Measurements from ENCODE around the gene CADM1. TPM values are rescaled to one million over a fixed set of nuclear protein-coding genes. Genes with fewer than 3 reads are reported as not detected.

CADM1 gene
- total and polyA plus RNA-seq, 8 donors, result 6.3 to 38.8 (median 24.5) TPM

DNA sequence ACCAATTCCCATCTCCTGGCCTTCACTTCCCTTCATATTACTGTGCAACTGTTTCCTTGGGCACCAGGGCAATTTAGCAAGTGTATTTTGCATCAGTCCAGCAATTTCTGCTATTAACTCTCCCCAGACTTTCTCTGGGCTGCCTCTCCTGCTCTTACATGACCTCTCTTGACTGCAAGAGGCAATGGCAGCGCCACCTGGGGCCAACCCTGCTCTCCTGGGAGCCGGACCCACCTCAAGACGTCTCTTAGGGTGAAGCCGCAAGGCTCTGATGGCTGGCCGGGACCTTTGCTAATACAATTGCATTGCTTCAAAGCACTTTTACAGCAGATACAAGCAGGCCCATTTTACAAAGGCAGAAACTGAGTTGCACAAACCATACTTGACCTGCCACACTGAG, 360.2 kb downstream of the CADM1 start:
- no peak for DNase-seq
- TF ChIP-seq, protein P1, sequence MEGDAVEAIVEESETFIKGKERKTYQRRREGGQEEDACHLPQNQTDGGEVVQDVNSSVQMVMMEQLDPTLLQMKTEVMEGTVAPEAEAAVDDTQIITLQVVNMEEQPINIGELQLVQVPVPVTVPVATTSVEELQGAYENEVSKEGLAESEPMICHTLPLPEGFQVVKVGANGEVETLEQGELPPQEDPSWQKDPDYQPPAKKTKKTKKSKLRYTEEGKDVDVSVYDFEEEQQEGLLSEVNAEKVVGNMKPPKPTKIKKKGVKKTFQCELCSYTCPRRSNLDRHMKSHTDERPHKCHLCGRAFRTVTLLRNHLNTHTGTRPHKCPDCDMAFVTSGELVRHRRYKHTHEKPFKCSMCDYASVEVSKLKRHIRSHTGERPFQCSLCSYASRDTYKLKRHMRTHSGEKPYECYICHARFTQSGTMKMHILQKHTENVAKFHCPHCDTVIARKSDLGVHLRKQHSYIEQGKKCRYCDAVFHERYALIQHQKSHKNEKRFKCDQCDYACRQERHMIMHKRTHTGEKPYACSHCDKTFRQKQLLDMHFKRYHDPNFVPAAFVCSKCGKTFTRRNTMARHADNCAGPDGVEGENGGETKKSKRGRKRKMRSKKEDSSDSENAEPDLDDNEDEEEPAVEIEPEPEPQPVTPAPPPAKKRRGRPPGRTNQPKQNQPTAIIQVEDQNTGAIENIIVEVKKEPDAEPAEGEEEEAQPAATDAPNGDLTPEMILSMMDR (IDR thresholded peaks at IDR 0.05), result no peak

DNA sequence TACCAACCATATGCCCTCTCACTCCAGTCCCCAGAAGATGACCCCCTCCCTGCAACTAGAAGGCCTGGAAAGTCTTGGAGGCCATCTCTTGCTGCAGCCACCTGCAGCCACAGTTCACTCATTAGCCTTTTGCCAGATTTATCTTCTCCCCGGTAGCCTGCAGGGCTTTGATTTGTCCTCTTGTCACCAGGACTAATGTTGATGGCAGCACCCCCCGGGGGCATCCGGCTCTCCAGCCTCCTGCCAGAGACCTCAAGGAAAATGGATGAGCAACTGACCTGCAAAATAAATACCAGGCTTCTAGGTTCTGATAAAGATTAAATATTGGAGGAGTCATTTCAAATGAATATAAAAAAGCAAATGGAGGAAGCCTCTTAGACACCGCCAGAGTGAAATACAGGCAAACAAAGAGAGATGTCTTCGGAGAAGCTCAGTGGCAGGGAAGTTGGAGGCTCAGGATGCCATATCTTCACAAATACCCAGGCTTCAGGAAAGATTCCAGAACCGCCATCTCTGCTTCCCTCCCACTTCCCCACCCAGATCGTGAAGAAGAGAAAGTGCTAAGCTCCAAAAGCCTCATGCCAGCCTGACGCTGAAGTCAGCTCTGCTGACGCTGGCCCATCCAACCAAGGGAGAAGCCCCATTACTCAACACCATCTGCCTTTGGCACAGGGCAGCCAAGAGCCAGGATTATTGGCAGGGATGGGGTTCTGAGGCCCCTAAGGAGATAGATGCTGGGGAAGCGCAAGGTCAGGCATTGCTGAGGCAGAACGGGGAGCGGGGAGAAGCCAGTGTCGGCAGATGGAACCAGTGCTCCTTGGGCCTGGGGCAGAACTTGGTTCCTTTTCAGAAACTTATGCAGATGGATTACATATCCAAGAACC, 362.7 kb downstream of the CADM1 start:
- Histone ChIP-seq H3K4me3 (no peak overlapping the region), H3K36me3 (no peaks in the 10 kb centered on the region), H3K4me1 (no peaks in the 10 kb centered on the region), H3K27ac (no peak overlapping the region), H3K27me3 (no peaks in the 10 kb centered on the region), H3K9me3 (no peaks in the 10 kb centered on the region)
- intact Hi-C loops (cut with DNase I), result no loop called here
- WGBS, 2 donors, result 71 to 77% methylated on average over 13 of the region's 13 CpGs
- TF ChIP-seq, protein P1 (IDR thresholded peaks at IDR 0.05), result no peak
- no peak for DNase-seq
- FAIRE-seq, result no peak
- no peak for ATAC-seq

More for the DNA sequence above, 360.2 kb downstream of the CADM1 start:
- Histone ChIP-seq H3K27ac (no peak overlapping the region), H3K4me3 (no peak overlapping the region), H3K27me3 (no peaks in the 10 kb centered on the region), H3K36me3 (no peaks in the 10 kb centered on the region), H3K9me3 (no peaks in the 10 kb centered on the region), H3K4me1 (no peaks in the 10 kb centered on the region)
- FAIRE-seq, result no peak
- 65 to 72% methylated on average over 5 of the region's 5 CpGs for WGBS, 2 donors
- ATAC-seq, result no peak
- intact Hi-C loops (cut with DNase I), result no loop called here

DNA sequence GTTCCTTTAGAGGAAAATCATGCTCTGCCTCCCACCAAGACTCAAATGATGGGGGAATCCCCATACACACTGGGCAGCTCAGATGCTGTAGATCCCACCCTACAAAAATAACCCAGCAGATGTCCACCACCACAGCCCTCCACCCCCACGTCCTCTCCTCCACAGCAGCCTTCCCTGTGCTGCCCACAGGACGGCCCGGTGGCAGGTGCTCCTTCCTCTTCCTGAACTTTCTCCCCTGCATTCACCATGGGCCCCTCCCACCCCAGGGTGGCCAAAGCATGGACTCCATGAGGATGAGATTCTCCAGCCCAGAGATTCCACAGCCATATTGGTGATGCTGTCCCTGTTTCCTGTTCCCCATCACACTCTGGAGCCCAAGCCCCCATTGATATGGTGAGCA, 368.3 kb downstream of the CADM1 start:
- intact Hi-C loops (cut with DNase I), result no loop called here

DNA sequence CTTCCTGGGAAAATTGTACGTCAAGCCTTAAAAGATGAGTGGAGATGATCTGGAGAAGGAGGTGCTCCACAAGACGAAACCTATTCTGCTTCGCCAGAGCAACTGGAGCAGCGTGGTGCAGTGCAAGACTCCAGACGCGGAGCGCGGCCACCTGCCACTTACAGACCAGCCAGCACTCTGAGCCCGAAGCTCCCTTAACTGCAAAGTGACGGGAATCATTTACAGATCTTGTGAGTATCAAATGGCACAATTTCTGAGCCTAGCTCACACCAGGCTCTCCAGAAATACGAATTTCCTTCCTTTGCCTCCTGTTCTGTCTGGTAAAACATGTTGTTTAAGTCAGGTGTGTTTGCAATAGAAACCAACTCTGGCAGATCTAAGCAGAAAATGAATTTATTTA, 369.3 kb downstream of the CADM1 start:
- no peak for FAIRE-seq

More for the DNA sequence above, 368.3 kb downstream of the CADM1 start:
- no peak for FAIRE-seq
- WGBS, 2 donors, result 65 to 70% methylated on average over 3 of the region's 3 CpGs
- H3K36me3 ChIP-seq, result no peaks in the 10 kb centered on the region
- H3K4me1 ChIP-seq, result no peaks in the 10 kb centered on the region
- DNase-seq, result no peak
- no peak for ATAC-seq
- TF ChIP-seq, protein P1 (IDR thresholded peaks at IDR 0.05), result no peak
- no peaks in the 10 kb centered on the region for H3K27me3 ChIP-seq
- no peak overlapping the region for H3K27ac ChIP-seq
- H3K9me3 ChIP-seq, result no peaks in the 10 kb centered on the region
- H3K4me3 ChIP-seq, result no peak overlapping the region

More for the DNA sequence above, 369.3 kb downstream of the CADM1 start:
- Histone ChIP-seq H3K27me3 (no peaks in the 10 kb centered on the region), H3K9me3 (no peaks in the 10 kb centered on the region), H3K27ac (no peak overlapping the region), H3K4me3 (no peak overlapping the region), H3K36me3 (no peaks in the 10 kb centered on the region), H3K4me1 (no peaks in the 10 kb centered on the region)
- TF ChIP-seq, protein P1 (IDR thresholded peaks at IDR 0.05), result no peak
- WGBS, 2 donors, result 64 to 75% methylated on average over 11 of the region's 11 CpGs
- intact Hi-C loops (cut with DNase I), result no loop called here
- ATAC-seq (no peak), DNase-seq (no peak)
